SH-SY5Y (cell line): ENCODE data around the gene ZNF496.

Experiments
- GATA2 ChIP-seq: IDR thresholded peaks from 2 replicates; pipeline ENCODE4 v1.6.1; 2011; ENCODE audit warnings: mild to moderate bottlenecking, low read depth, low read length
- GATA3 ChIP-seq: IDR thresholded peaks from 2 replicates; pipeline ENCODE4 v1.6.1; 2011; ENCODE audit warnings: low read depth, mild to moderate bottlenecking, low read length, moderate library complexity

ZNF496 gene

DNA sequence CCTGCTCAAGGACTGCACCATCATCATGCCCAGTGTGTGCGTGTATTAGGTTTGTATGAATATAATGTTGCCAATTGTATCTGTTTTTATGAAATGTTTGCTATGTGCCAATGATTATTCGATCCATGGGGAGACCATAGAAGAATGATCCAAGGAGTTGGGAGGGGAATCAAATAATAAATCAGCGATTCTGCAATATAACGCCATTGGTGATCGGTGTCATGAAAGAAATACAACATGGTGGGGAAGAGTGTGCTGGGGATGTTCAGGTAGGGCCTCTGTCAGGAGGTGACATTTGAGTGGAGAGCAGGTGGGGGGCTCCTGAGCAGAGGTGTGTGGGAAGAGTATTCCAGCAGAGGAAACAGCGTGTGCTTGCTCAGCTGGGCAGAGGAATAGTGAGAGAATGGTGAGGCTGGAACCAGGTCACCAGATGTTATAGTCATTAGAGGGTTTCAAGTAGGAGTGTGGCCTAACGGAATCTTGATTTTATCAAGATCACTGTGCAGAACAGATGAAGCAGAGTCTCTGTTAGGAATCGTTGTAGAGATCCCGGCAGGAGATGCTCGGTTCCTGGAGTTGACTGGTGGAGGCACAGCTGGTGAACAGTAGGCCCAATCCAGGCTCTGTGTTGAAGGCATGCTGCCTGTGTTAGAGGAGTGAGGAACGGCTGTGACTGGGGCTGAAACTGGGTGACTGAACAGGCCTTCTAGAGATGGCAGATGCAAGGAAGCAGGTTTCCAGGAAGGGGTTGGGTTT is 2.9 kb upstream of the ZNF496 start:
- no peak for TF ChIP-seq GATA3
- TF ChIP-seq GATA2 = peak; percentile 89

DNA sequence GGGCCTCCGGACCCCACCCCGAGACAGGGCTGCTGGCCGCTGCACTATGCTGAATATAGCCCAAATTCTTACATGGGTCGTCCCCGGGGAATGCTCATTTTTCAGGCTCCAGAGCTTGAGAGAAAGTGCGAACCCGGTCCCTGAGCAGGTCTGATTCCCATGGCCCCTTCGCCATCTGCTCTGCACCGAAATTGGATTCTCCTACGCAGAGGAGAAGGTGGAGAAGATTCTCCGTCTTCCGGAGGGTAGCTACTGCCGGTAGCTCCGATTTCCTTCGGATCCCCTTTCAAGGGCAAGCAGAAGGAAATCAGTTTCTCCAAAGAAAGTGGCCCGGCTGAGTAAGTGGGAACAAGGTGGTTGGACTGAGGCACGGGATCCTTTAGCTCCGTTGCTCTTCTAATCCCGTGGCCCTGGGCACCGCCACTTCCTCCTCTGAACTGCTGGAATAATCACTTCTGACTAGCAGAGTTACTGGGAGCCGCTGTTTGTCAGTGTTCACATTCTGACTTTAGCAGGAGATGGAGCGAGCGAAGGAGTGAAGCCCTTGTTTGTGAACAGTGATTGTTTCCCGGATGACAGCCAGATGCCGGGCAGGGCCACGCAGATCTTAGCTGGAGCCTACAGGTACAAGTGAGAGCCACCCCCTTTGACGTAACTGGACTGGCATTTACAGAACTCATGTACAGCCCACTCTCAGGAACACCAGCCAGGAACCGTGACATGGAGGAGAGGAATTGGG is 1.1 kb upstream of the ZNF496 start:
- no peak for TF ChIP-seq GATA2
- TF ChIP-seq GATA3 = no peak

GRCh38 chr1:247332215-247332622 is 552 bp upstream of the ZNF496 start:
- TF ChIP-seq GATA2 (no peak), GATA3 (no peak)

- no peak for TF ChIP-seq GATA2
- TF ChIP-seq GATA3 = no peak
Observed at GRCh38 chr1:247331172-247331524, 519 bp downstream of the ZNF496 start.

DNA sequence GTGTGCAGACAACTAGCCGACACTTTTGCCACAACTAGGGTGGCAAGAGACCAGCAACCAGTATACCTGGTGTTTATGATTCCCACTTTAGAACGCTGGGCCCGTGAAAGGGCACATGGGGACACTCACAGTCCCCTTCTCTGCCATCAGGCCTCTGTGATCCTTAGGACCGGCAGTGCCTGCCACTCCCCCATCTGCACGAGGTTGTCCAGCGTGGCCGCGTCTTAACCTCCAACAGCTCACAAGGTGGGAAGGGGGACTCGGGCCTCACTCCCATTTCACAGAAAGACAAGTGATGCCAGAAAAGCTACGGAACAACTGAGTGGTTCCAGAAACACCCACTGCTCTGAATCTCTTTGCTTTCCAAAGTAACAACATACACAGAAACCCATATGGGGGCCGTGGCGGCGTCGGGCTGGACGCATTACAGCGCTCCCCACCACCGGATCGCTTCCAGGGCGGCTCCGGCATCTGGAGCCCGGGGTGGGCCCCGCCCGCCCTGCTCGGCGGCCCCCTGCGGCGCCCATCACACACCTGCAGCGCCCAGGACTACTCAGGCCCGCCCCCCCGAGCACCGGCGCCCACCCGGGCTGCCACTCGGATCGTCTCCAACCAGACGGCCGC is 1.0 kb downstream of the ZNF496 start:
- TF ChIP-seq GATA3 (no peak), GATA2 (no peak)

DNA sequence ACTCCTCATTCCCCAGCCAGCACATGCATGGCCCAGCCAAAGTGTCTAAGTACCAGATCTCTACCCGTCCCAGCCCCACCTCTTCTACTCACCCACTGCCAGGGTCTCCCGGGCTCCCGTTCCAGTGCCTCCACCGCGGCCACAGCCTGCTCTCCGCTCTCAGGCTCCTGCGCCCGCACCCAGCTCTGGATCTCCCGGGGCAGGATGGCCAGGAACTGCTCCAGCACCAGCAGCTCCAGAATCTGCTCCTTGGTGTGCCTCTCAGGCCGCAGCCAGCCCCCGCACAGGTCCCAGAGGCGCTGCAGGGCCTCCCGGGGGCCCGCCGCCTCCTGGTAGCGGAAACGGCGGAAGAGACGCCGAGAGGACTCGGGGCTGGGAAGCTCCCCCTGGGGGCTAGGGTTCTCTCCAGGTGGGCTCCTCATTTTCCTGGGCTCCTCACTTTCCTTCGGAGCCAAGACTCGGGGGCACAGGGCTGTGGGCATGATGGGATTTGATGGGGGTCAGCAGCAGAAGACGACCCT is 2.5 kb downstream of the ZNF496 start:
- TF ChIP-seq GATA3 = no peak
- no peak for TF ChIP-seq GATA2

GRCh38 chr1:247328311-247328710 is 3.4 kb downstream of the ZNF496 start:
- no peak for TF ChIP-seq GATA3
- no peak for TF ChIP-seq GATA2

DNA sequence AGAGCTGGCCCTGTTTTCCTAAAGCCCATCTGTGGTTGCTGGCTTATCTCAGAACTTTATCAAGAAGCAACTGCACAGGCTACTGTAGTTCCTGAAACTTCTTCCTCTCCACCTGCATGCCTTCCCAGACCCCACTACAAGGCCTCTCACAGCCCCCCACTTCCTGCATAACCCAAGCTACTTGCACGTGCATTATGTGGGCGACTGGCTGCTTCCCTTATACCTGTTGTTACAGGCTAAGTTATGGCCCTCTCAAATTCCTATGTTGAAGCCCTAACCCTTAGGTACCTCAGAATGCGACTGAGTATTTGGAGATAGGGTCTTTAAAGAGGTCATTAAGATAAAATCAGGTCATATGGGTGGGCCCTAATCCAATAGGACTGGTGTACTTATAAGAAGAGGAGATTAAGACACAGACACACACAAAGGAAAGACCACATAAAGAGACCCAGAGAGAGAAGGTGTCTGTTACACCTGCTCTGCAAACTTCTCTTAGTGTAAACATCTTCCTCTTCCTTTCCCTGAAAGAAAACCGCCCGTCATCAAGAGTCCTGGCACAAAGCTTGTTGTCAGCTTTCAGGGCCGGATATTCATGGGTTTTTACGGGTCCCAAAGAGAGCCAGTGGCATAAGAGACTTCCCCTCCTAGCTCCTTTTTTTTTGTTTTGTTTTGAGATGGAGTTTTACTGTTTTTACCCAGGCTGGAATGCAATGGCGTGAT is 5.1 kb downstream of the ZNF496 start:
- TF ChIP-seq GATA2 (no peak), GATA3 (no peak)

DNA sequence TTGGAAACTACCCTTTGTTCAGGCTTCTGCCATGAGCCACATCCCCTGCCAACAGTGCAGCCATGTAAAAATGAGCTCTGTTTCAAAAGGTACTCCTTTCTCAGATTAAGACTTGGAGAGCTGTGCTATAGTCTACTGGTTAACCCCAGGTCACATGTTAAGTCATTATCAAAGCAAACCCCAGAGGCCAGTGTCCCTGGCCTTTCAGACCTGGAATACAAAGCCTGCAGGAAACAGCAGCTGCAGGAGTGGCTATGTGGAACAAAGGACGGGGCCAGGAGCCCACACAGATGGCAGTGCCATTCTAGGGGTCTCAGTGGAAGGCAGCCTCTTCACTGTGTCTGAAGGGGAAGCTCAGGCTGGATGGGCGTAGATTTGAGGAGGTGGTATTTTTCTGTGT is 6.7 kb downstream of the ZNF496 start:
- TF ChIP-seq GATA2 = no peak
- no peak for TF ChIP-seq GATA3

- TF ChIP-seq GATA2 (no peak), GATA3 (no peak)
Observed at GRCh38 chr1:247324204-247324787, 7.4 kb downstream of the ZNF496 start.

GRCh38 chr1:247322849-247323586 is 8.6 kb downstream of the ZNF496 start:
- TF ChIP-seq GATA3 = no peak
- no peak for TF ChIP-seq GATA2

- TF ChIP-seq GATA2 = no peak
- TF ChIP-seq GATA3 = no peak
Observed at GRCh38 chr1:247322442-247322841, 9.2 kb downstream of the ZNF496 start.

DNA sequence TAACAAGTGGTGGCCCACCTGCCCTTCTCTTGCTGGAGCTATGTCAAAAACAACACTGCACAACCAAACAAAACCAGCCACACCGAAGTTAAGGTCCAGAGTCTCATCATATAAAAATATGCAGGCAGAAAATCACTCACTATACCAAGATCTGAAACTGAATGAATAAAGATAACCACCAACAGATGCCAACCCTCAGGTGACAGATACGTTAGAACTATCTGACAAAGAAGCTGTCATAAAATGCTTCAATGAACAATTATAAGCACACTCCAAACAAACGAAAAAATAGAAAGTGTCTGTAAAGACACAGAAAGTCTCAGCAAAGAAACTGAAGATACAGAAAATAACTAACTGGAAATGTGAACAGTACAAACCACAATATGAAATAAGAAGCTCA is 14.0 kb downstream of the ZNF496 start:
- TF ChIP-seq GATA3 (no peak), GATA2 (no peak)
